ENCODE data around the gene ZNF121.
"Not testable (repeated sequence)": the region's sequence is repeated elsewhere in the genome, so short reads cannot be mapped to it uniquely, and the experiment has no call there.

ZNF121 gene

GRCh38 chr19:9584073-9584833, at the start of gene ZNF121:
Gene ZNF121, minus strand, starts transcription at chr19:9584504. Its CDS starts 16,407 bp downstream, at chr19:9568097.
- peak; percentile 63 for DNase-seq

- no peak for DNase-seq
Measured at GRCh38 chr19:9627856-9628255, 43.6 kb upstream of the ZNF121 start.

- no peak for DNase-seq
Measured at GRCh38 chr19:9622531-9622930, 38.2 kb upstream of the ZNF121 start.

GRCh38 chr19:9621156-9622037, 37.1 kb upstream of the ZNF121 start, which contains the start of gene ZNF561:
Gene ZNF561, minus strand, starts transcription at chr19:9621232. Its CDS starts 1,776 bp downstream, at chr19:9619456.
- DNase-seq: peak; percentile 65

GRCh38 chr19:9620842-9621155, 36.5 kb upstream of the ZNF121 start:
- DNase-seq: no peak

- no peak for DNase-seq
Measured at GRCh38 chr19:9615844-9616243, 31.5 kb upstream of the ZNF121 start.

GRCh38 chr19:9610484-9611113, 26.3 kb upstream of the ZNF121 start:
- DNase-seq: no peak

GRCh38 chr19:9608912-9609311, 24.6 kb upstream of the ZNF121 start:
- no peak for DNase-seq

GRCh38 chr19:9597027-9597426, 12.7 kb upstream of the ZNF121 start:
- no peak for DNase-seq

- no peak for DNase-seq
Measured at GRCh38 chr19:9586764-9587163, 2.5 kb upstream of the ZNF121 start.

GRCh38 chr19:9582081-9582725, 2.1 kb downstream of the ZNF121 start:
- DNase-seq: not testable (repeated sequence)

GRCh38 chr19:9580728-9581127, 3.6 kb downstream of the ZNF121 start:
- DNase-seq: no peak

- no peak for DNase-seq
Measured at GRCh38 chr19:9570255-9570654, 14.0 kb downstream of the ZNF121 start.

- no peak for DNase-seq
Measured at GRCh38 chr19:9566729-9567128, 17.6 kb downstream of the ZNF121 start.

- no peak for DNase-seq
Measured at GRCh38 chr19:9565900-9566705, 18.2 kb downstream of the ZNF121 start.

GRCh38 chr19:9552536-9553274, 31.6 kb downstream of the ZNF121 start:
- no peak for DNase-seq

GRCh38 chr19:9547870-9548269, 36.4 kb downstream of the ZNF121 start:
- DNase-seq: no peak

GRCh38 chr19:9541281-9541680, 43.0 kb downstream of the ZNF121 start:
- not testable (repeated sequence) for DNase-seq

- DNase-seq: not testable (repeated sequence)
Measured at GRCh38 chr19:9539921-9540320, 44.4 kb downstream of the ZNF121 start.

GRCh38 chr19:9539201-9539600, 45.1 kb downstream of the ZNF121 start:
- DNase-seq: not testable (repeated sequence)
